Panc1 (cell line): ENCODE results near the gene CHST11. TPM values are rescaled to one million over a fixed set of nuclear protein-coding genes. Genes with fewer than 3 reads are reported as not detected.

ENCODE experiments used
- ATAC-seq: fragments of 200-7000 bp; cut with Tn5 transposase; 2 replicates; pipeline ENCODE4 v1.9.1; 2020; ENCODE audit warnings: mild to moderate bottlenecking, moderate library complexity
- BruUV-seq: library from RNA; stranded (reverse); fragments of 400-500 nt; replicated peaks from 2 replicates; lab custom pipeline; 2021; lab: Mats Ljungman, UMichigan
- CTCF ChIA-PET: fragments of 300-600 bp; sonication (Branson Sonifier 250); formaldehyde crosslinking; loops from one replicate; lab custom pipeline; 2022; ENCODE audit warnings: antibody characterized with exemption; lab: Charles Lee
- POLR2A ChIA-PET: fragments of 300-600 bp; sonication (Branson Sonifier 250); formaldehyde crosslinking; loops from one replicate; lab custom pipeline; 2022; ENCODE audit warnings: antibody characterized with exemption; lab: Charles Lee
- DNase-seq: peaks from one replicate; pipeline ENCODE4 v3.0.0-alpha.2; 2010; ENCODE audit warnings: low read depth, low spot score
- H3K27ac ChIP-seq: 2 replicates; pipeline ENCODE4 v1.5.1; 2011; ENCODE audit warnings: mild to moderate bottlenecking, low read length, inconsistent platforms
- H3K27me3 ChIP-seq: fragments of 200-500 bp; sonication (Bioruptor generic); 2 replicates; pipeline ENCODE4 v1.6.0; 2014; ENCODE audit warnings: low read length, inconsistent platforms; ENCODE audit not compliant: control insufficient read depth, insufficient read depth
- H3K36me3 ChIP-seq: fragments of 200-500 bp; sonication (Bioruptor generic); 2 replicates; pipeline ENCODE4 v1.5.1; 2014; ENCODE audit warnings: inconsistent platforms, mild to moderate bottlenecking, low read length, moderate library complexity; ENCODE audit not compliant: control insufficient read depth, insufficient read depth
- H3K4me1 ChIP-seq: 2 replicates; pipeline ENCODE4 v1.5.1; 2011; ENCODE audit warnings: inconsistent platforms, mild to moderate bottlenecking, low read length, moderate library complexity; ENCODE audit not compliant: control insufficient read depth, insufficient read depth
- H3K4me3 ChIP-seq, 2 experiments: 2 replicates each; pipeline ENCODE4 v1.5.1; 2011 to 2012; ENCODE audit warnings: low read depth in 2 of 2, low read length in 2 of 2, mild to moderate bottlenecking in 2 of 2, inconsistent platforms in 1 of 2, moderate library complexity in 1 of 2
- H3K9me3 ChIP-seq: fragments of 200-500 bp; sonication (Bioruptor generic); 2 replicates; pipeline ENCODE4 v1.5.1; 2014; ENCODE audit warnings: low read depth, mild to moderate bottlenecking, inconsistent platforms, low read length, moderate library complexity; ENCODE audit not compliant: control insufficient read depth, insufficient read depth
- CTCF ChIP-seq: fragments of 450-650 bp; IDR thresholded peaks from 2 replicates; pipeline ENCODE4 v1.5.1; 2017; ENCODE audit warnings: mild to moderate bottlenecking
- POLR2AphosphoS5 ChIP-seq: IDR thresholded peaks from 2 replicates; pipeline ENCODE4 v1.6.1; 2012; ENCODE audit warnings: mild to moderate bottlenecking, low read depth, low read length, moderate library complexity
- REST ChIP-seq, 2 experiments: IDR thresholded peaks; 2 replicates each; pipeline ENCODE4 v1.6.1; 2011 to 2012; ENCODE audit warnings: low read depth in 2 of 2, control low read depth in 1 of 2, low read length in 1 of 2, mild to moderate bottlenecking in 1 of 2, moderate library complexity in 1 of 2; ENCODE audit not compliant: insufficient read depth in 1 of 2
- SIN3A ChIP-seq: IDR thresholded peaks from 2 replicates; pipeline ENCODE4 v1.6.1; 2012; ENCODE audit warnings: low read depth, mild to moderate bottlenecking, low read length, moderate library complexity, borderline replicate concordance; ENCODE audit not compliant: insufficient read depth
- TCF7L2 ChIP-seq: IDR thresholded peaks from 2 replicates; pipeline ENCODE4 v1.6.1; 2011; ENCODE audit warnings: mild to moderate bottlenecking, low read depth, low read length, inconsistent platforms
- in situ Hi-C: cut with HindIII; loops from 2 replicates; pipeline ENCODE4 v1.10.0; 2016; ENCODE audit warnings: low sequenced_read_pairs, low pct_unique_long_range_greater_than_20kb
- intact Hi-C: fragments of 100-400 bp; cut with micrococcal nuclease; formaldehyde crosslinking; loops from one replicate; pipeline ENCODE4 v1.10.0; 2022; ENCODE audit not compliant: unreplicated experiment
- total RNA-seq: library from RNA; stranded (reverse); gene quantifications from one replicate; pipeline ENCODE4 v1.2.1, GENCODE V29; 2021; ENCODE audit not compliant: unreplicated experiment

CHST11 gene
- total RNA-seq, 1 experiment from 2014 or later, result 11.4 TPM

- intact Hi-C loops, result no loop called here
- no peaks in the 10 kb centered on the region for H3K4me1 ChIP-seq
- in situ Hi-C loops, result no loop called here
- BruUV-seq, result no TSS peak
- POLR2A ChIA-PET, result no interaction called here
- H3K9me3 ChIP-seq, result no peaks in the 10 kb centered on the region
- no peaks in the 10 kb centered on the region; the same call in 1 of the 2 replicates for H3K27me3 ChIP-seq
- ATAC-seq (no peak), DNase-seq (no peak)
- TF ChIP-seq REST (IDR thresholded peaks at IDR 0.05; ENCODE audit: insufficient read depth in 1 of 2, low read depth in 2 of 2, low read length in 1 of 2) (no peak), TCF7L2 (no peak), SIN3A (no peak), POLR2AphosphoS5 (no peak), CTCF (no peak)
- no peak overlapping the region for H3K4me3 ChIP-seq
- no peak overlapping the region for H3K27ac ChIP-seq
- CTCF ChIA-PET, result no interaction called here
- H3K36me3 ChIP-seq, result no peaks in the 10 kb centered on the region
Measured at GRCh38 chr12:104420868-104421267, 35.9 kb upstream of the CHST11 start.

- Histone ChIP-seq H3K4me1 (no peaks in the 10 kb centered on the region), H3K36me3 (no peaks in the 10 kb centered on the region), H3K9me3 (no peaks in the 10 kb centered on the region), H3K27ac (no peak overlapping the region), H3K4me3 (no peak overlapping the region), H3K27me3 (no peaks in the 10 kb centered on the region; the same call in 1 of the 2 replicates)
- DNase-seq, result no peak
- intact Hi-C loops, result no loop called here
- ChIA-PET CTCF (no interaction called here), POLR2A (interaction anchor here (0.5 kb wide), 1 partner anchor 13 kb away, joined by 3 read pairs; no protein-coding TSS in a partner anchor)
- in situ Hi-C loops, result no loop called here
- no peak for ATAC-seq
- TF ChIP-seq CTCF (no peak), SIN3A (no peak), POLR2AphosphoS5 (no peak), REST (IDR thresholded peaks at IDR 0.05; ENCODE audit: insufficient read depth in 1 of 2, low read depth in 2 of 2, low read length in 1 of 2) (no peak), TCF7L2 (no peak)
- BruUV-seq, result no TSS peak
Measured at GRCh38 chr12:104421343-104421742, 35.4 kb upstream of the CHST11 start.
